DOHH2 (cell line): ENCODE measurements around the gene PLS3.

ENCODE experiments used
- CTCF ChIP-seq: fragments of 200-600 bp; sonication (generic); IDR thresholded peaks from one replicate; pipeline ENCODE4 v1.5.1; 2014; ENCODE audit warnings: antibody characterized with exemption, mild to moderate bottlenecking, low read depth, low read length; ENCODE audit not compliant: poor library complexity, severe bottlenecking
- EZH2phosphoT487 ChIP-seq: fragments of 200-600 bp; sonication (generic); IDR thresholded peaks from 2 replicates; pipeline ENCODE4 v1.6.1; 2017; ENCODE audit warnings: borderline replicate concordance, mild to moderate bottlenecking, antibody characterized with exemption, low read length, moderate library complexity, mixed read lengths

DNA sequence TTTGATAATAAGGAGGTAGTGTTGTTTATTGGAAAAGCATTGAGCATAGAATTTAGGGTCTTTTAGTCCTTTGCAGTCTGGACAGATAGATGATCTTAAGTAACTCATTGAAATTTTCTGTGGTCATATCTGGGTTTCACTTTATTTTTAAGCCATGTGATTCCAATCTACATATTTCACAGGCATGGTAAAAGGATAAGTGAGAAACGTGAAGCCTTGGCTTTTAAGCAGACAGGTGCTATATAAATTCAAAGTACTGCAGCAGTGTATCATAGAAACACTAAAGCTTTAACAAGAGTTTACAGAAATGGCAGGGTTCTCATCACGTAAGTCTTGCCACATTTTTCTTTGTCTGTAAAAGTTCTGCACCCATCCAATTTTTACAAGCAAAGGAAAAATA lies 4.9 kb downstream of the PLS3 start:
- no peak for TF ChIP-seq CTCF
- no peak for TF ChIP-seq EZH2phosphoT487
